Liver (tissue), 9 donors: ENCODE measurements around the gene SLC9B1. TPM values are rescaled to one million over a fixed set of nuclear protein-coding genes. Genes with fewer than 3 reads are reported as not detected.

Experiments used
- DNase-seq: peaks from one replicate; pipeline ENCODE4 v3.0.0-alpha.2; 2017; ENCODE audit warnings: low spot score
- H3K27ac ChIP-seq, 2 donors: one replicate each; pipeline ENCODE4 v1.7.0; 2013; ENCODE audit warnings: inconsistent platforms in 2 of 2, low read length in 2 of 2, control low read depth in 1 of 2, low read depth in 1 of 2, mild to moderate bottlenecking in 1 of 2
- H3K27me3 ChIP-seq, 4 donors: one replicate each; pipeline versions ENCODE4 v1.6.1 to v1.7.0; 2013; ENCODE audit warnings: low read length in 3 of 4, inconsistent platforms in 1 of 4, mild to moderate bottlenecking in 1 of 4, moderate library complexity in 1 of 4; ENCODE audit not compliant: control insufficient read depth in 4 of 4, insufficient read depth in 4 of 4
- H3K36me3 ChIP-seq, 4 donors: one replicate each; pipeline versions ENCODE4 v1.6.1 to v1.7.0; 2013; ENCODE audit warnings: low read length in 3 of 4, mild to moderate bottlenecking in 3 of 4, low read depth in 1 of 4, moderate library complexity in 1 of 4; ENCODE audit not compliant: control insufficient read depth in 4 of 4, insufficient read depth in 3 of 4
- H3K4me1 ChIP-seq, 4 donors: one replicate each; pipeline versions ENCODE4 v1.6.1 to v1.7.0; 2013; ENCODE audit warnings: low read length in 3 of 4, mild to moderate bottlenecking in 3 of 4, moderate library complexity in 1 of 4; ENCODE audit not compliant: control insufficient read depth in 4 of 4, insufficient read depth in 4 of 4
- H3K4me3 ChIP-seq, 3 donors: one replicate each; pipeline versions ENCODE4 v1.6.1 to v1.7.0; 2013; ENCODE audit warnings: low read length in 3 of 3, control low read depth in 1 of 3, low read depth in 1 of 3, mild to moderate bottlenecking in 1 of 3
- H3K9ac ChIP-seq, 2 donors: one replicate each; pipeline ENCODE4 v1.7.0; 2013; ENCODE audit warnings: low read length in 2 of 2, mild to moderate bottlenecking in 2 of 2, moderate library complexity in 2 of 2, control low read depth in 1 of 2, low read depth in 1 of 2
- H3K9me3 ChIP-seq, 4 donors: one replicate each; pipeline versions ENCODE4 v1.6.1 to v1.7.0; 2013; ENCODE audit warnings: low read length in 3 of 4; ENCODE audit not compliant: control insufficient read depth in 4 of 4
- CTCF ChIP-seq: fragments of 150-350 bp; IDR thresholded peaks from 2 replicates; pipeline ENCODE4 v1.5.1; 2017; ENCODE audit warnings: improper control_type of control experiment, low read depth, low read length; ENCODE audit not compliant: missing input control
- EGR1 ChIP-seq, 2 donors: IDR thresholded peaks; 2 replicates each; pipeline ENCODE4 v1.6.1; 2016 to 2018; ENCODE audit warnings: antibody characterized with exemption in 2 of 2, low read depth in 2 of 2
- FOXA1 ChIP-seq: IDR thresholded peaks from 2 replicates; pipeline ENCODE4 v1.6.1; 2016; ENCODE audit warnings: antibody characterized with exemption
- GABPA ChIP-seq, 2 donors: IDR thresholded peaks in 1 of 2; conservative IDR thresholded peaks in 1 of 2; 2 replicates each; pipeline ENCODE4 v1.6.1; 2016; ENCODE audit warnings: antibody characterized with exemption in 2 of 2, mild to moderate bottlenecking in 1 of 2, moderate library complexity in 1 of 2
- HNF4A ChIP-seq, 2 donors: conservative IDR thresholded peaks; 2 replicates each; pipeline ENCODE4 v1.6.1; 2016; ENCODE audit warnings: antibody characterized with exemption in 2 of 2, mild to moderate bottlenecking in 2 of 2
- HNF4G ChIP-seq: IDR thresholded peaks from 2 replicates; pipeline ENCODE4 v1.6.1; 2016; ENCODE audit warnings: antibody characterized with exemption
- JUND ChIP-seq, 2 donors: IDR thresholded peaks; 2 replicates each; pipeline ENCODE4 v1.6.1; 2016; ENCODE audit warnings: antibody characterized with exemption in 2 of 2
- RAD21 ChIP-seq, 2 donors: IDR thresholded peaks; 2 replicates each; pipeline ENCODE4 v1.6.1; 2016; ENCODE audit warnings: antibody characterized with exemption in 2 of 2, mild to moderate bottlenecking in 2 of 2
- REST ChIP-seq: IDR thresholded peaks from 2 replicates; pipeline ENCODE4 v1.6.1; 2016; ENCODE audit warnings: antibody characterized with exemption, mild to moderate bottlenecking
- TAF1 ChIP-seq: conservative IDR thresholded peaks from 2 replicates; pipeline ENCODE4 v1.6.1; 2016; ENCODE audit warnings: antibody characterized with exemption, mild to moderate bottlenecking
- WGBS: extraction: QIAGEN DNeasy Blood & Tissue Kit; methylation state at CpG from one replicate; pipeline ENCODE4 v1.1.7; 2013; 5-methylcytosine and 5-hydroxymethylcytosine counted together
- polyA plus RNA-seq, 2 donors: library from polyadenylated mRNA; stranded (reverse) in 1 of 2; unstranded in 1 of 2; fragments of 200-250 nt in 1 of 2; fragments of >200 nt in 1 of 2; fragmentation: Nextera tagmentation in 1 of 2; extraction: Ambion mirVana in 1 of 2; gene quantifications; one replicate each; pipeline versions ENCODE4 v1.2.1 to v1.2.3, GENCODE V29; 2013 to 2015
- total RNA-seq, 2 donors: library from RNA; depleted of rRNA; stranded (reverse); fragments of >200 nt; gene quantifications; one replicate each; pipeline ENCODE4 v1.2.3, GENCODE V29; 2014
- donor health status: healthy.
- donor health status: healthy.
- donor health status: healthy.
- donor health status: healthy.
- donor health status: healthy.

SLC9B1 gene
- total and polyA plus RNA-seq, 4 donors, result 0.19 to 0.51 (median 0.50) TPM; not detected in 1

- DNase-seq, result no peak
- Histone ChIP-seq H3K27me3 (no peaks in the 10 kb centered on the region), H3K36me3 (no peaks in the 10 kb centered on the region), H3K27ac (no peak overlapping the region), H3K9ac (no peak overlapping the region), H3K4me1 (peaks cover 0 to 11% (median 4%) of the 10 kb centered on the region in 4 donors), H3K9me3 (no peaks in the 10 kb centered on the region), H3K4me3 (no peak overlapping the region)
- 68% methylated on average over 15 of the region's 15 CpGs for WGBS
- TF ChIP-seq JUND (IDR thresholded peaks at IDR 0.05) (no peak), FOXA1 (no peak), REST (no peak), CTCF (peak; percentile 82), HNF4A (conservative IDR thresholded peaks at IDR 0.05) (no peak), RAD21 (IDR thresholded peaks at IDR 0.05) (peak; percentile 96 to 98), GABPA (IDR thresholded peaks at IDR 0.05 in 1 of 2, conservative IDR thresholded peaks at IDR 0.05 in 1 of 2) (no peak)
Observed at GRCh38 chr4:103008875-103009729, 10.4 kb downstream of the SLC9B1 start.

- Histone ChIP-seq H3K9me3 (no peaks in the 10 kb centered on the region), H3K27me3 (no peaks in the 10 kb centered on the region), H3K9ac (no peak overlapping the region), H3K4me3 (no peak overlapping the region), H3K27ac (no peak overlapping the region), H3K4me1 (no peaks in the 10 kb centered on the region), H3K36me3 (no peaks in the 10 kb centered on the region)
- DNase-seq, result no peak
- 81% methylated on average over 2 of the region's 2 CpGs for WGBS
- TF ChIP-seq JUND (IDR thresholded peaks at IDR 0.05) (no peak), TAF1 (no peak), EGR1 (IDR thresholded peaks at IDR 0.05; ENCODE audit: low read depth in 2 of 2) (no peak), REST (peak; percentile 96), HNF4G (no peak)
Observed at GRCh38 chr4:103002551-103002950, 17.0 kb downstream of the SLC9B1 start.
